GM10266 (cell line): ENCODE data around the gene NAV1.
"Not testable (repeated sequence)": the region's sequence is repeated elsewhere in the genome, so short reads cannot be mapped to it uniquely, and the experiment has no call there.

ENCODE experiments used
- DNase-seq: peaks from one replicate; pipeline ENCODE4 v3.0.0; 2012; ENCODE audit errors: extremely low spot score
- CTCF ChIP-seq: IDR thresholded peaks from 2 replicates; pipeline ENCODE4 v1.5.1; 2012; ENCODE audit warnings: mild to moderate bottlenecking, low read depth; ENCODE audit not compliant: control insufficient read depth, insufficient read depth; ENCODE audit errors: missing control alignments

NAV1 gene

DNA sequence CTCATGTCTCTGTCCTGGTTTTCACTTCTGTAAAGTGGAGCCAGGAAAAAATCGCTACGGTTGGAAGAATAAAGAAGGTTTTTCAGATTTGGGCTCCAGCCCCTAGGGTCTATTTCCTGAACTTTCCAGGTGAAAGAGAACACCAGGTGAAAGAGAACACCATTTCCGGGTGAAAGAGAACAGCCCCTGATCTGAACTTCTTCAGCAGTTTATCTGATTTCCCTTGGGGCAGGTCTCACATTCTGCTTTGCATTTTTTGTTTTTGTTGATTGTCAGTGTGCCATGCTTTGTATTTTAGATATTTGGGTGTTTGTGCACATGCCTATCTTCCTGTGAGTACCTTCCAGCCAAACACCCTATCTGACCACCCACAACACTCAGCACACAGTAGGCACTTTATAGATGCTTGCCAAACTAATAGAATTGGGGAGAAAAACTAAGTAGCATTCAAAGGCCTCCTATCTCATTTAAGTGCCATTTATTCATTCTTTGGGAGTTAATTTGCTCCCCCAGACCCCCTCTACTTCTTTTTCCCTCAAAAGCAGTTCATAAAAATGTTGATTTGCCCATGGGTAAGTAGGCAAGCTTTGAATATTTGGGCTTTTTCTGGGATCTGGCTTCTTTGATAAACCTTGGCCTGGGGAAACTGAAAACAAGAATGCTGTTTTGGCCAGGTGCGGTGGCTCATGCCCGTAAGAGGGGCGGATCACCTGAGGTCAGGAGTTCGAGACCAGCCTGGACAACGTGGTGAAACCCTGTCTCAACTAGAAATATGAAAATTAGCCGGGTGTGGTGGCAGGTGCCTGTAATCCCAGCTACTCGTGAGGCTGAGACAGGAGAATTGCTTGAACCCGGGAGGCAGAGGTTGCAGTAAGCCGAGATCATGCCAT lies 2.2 kb downstream of the NAV1 start:
- DNase-seq: peak; percentile 18

GRCh38 chr1:201542309-201543035 lies 3.5 kb downstream of the NAV1 start:
- DNase-seq: peak; percentile 4
- no peak for TF ChIP-seq CTCF

More for the DNA sequence above, 2.2 kb downstream of the NAV1 start:
- no peak for TF ChIP-seq CTCF

- no peak for DNase-seq
- no peak for TF ChIP-seq CTCF
These were observed 5.1 kb downstream of the NAV1 start for GRCh38 chr1:201543871-201544642.

- TF ChIP-seq CTCF: no peak
These were observed 5.8 kb downstream of the NAV1 start for GRCh38 chr1:201544710-201545109.

DNA sequence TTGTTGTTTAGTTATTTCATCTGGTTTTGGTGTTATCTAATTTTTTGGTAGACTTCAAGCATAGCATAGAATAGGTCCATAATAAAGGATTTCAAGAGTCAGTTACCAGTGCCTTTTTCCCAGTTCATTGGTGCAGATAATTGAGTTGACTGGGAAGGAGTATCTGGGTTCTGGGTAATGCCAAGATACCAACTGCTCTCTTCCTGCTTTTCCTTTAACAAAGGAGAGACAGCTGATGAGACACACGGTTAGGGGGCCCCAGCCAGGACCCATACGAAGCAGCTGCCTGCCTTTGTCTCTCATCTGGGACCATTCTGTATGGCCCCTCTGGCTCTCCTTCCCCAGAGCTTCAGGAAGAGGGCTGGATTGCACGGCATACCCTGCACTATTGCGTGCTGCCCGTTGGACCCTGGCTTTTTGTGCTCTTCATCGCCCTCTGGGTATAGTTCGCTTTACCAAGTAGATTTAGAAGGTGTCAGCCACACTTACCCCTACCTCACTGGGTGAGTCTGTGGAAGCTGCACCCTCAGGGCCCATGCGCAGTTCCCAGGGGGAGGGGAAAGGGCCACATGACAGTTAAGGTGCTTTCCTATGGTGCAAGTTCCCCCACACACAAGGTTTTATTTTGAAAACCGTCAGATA lies 7.0 kb downstream of the NAV1 start:
- peak; percentile 38 for DNase-seq
- TF ChIP-seq CTCF: no peak

More at GRCh38 chr1:201544710-201545109, 5.8 kb downstream of the NAV1 start:
- no peak for DNase-seq

DNA sequence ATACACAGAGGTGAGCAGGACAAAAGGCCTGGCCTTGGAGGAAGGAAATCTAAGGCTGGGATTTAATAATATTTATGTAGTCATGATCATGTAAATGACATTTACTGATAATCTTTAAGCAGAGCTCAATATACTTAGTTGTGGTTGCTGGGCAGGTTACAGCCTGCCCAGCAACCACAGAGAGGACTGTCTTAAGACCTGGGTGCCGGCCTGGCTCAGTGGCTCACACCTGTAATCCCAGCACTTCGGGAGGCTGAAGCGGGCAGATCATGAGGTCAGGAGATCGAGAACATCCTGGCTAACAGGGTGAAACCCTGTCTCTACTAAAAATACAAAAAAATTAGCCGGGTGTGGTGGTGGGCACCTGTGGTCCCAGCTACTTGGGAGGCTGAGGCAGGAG lies 10.6 kb downstream of the NAV1 start:
- not testable (repeated sequence) for DNase-seq

GRCh38 chr1:201551096-201551495 lies 12.2 kb downstream of the NAV1 start:
- no peak for DNase-seq
- TF ChIP-seq CTCF: no peak
